H1 (cell line): ENCODE measurements around the gene SP5.

Source experiments
- CTCF ChIP-seq, 3 experiments: IDR thresholded peaks; 1 replicate in 2 of 3; 2 replicates in 1 of 3; pipeline versions ENCODE4 v1.5.1 to v1.6.1; 2011; ENCODE audit warnings: low read length in 3 of 3, mild to moderate bottlenecking in 3 of 3, inconsistent platforms in 2 of 3, low read depth in 1 of 3, moderate library complexity in 1 of 3; ENCODE audit not compliant: insufficient read depth in 1 of 3; ENCODE audit errors: control extremely low read depth in 1 of 3
- HDAC6 ChIP-seq: IDR thresholded peaks from one replicate; pipeline ENCODE4 v1.7.1; 2012; ENCODE audit warnings: low read depth, mild to moderate bottlenecking, inconsistent platforms, low read length, moderate library complexity
- JUN ChIP-seq: IDR thresholded peaks from 2 replicates; pipeline ENCODE4 v1.6.1; 2011; ENCODE audit warnings: low read depth, mild to moderate bottlenecking, improper control_type of control experiment, low read length
- JUND ChIP-seq: IDR thresholded peaks from 2 replicates; pipeline ENCODE4 v1.6.1; 2011; ENCODE audit warnings: mild to moderate bottlenecking, improper control_type of control experiment, low read length
- POLR2AphosphoS5 ChIP-seq: IDR thresholded peaks from 2 replicates; pipeline ENCODE4 v1.6.1; 2011; ENCODE audit warnings: low read depth, low read length
- SP1 ChIP-seq: IDR thresholded peaks from 2 replicates; pipeline ENCODE4 v1.6.1; 2011; ENCODE audit warnings: low read depth, low read length
- SP4 ChIP-seq: IDR thresholded peaks from 2 replicates; pipeline ENCODE4 v1.6.1; 2012; ENCODE audit warnings: low read length, inconsistent platforms
- SRF ChIP-seq: IDR thresholded peaks from 2 replicates; pipeline ENCODE4 v1.6.1; 2011; ENCODE audit warnings: mild to moderate bottlenecking, low read depth, low read length, moderate library complexity
- SUZ12 ChIP-seq: fragments of 200-600 bp; sonication (generic); IDR thresholded peaks from 2 replicates; pipeline ENCODE4 v1.6.1; 2012; ENCODE audit warnings: mild to moderate bottlenecking, inconsistent platforms, low read length, moderate library complexity, mixed read lengths
- ZNF274 ChIP-seq: IDR thresholded peaks from 2 replicates; pipeline ENCODE4 v1.7.0; 2012; ENCODE audit warnings: low read length, borderline replicate concordance; ENCODE audit errors: extremely low read depth

- TF ChIP-seq HDAC6 (no peak), JUN (no peak), POLR2AphosphoS5 (no peak), SRF (no peak), SP1 (no peak), ZNF274 (no peak), SP4 (no peak), CTCF (IDR thresholded peaks at IDR 0.05; ENCODE audit: control extremely low read depth in 1 of 3, insufficient read depth in 1 of 3, low read depth in 1 of 3, low read length in 3 of 3) (no peak), JUND (no peak), SUZ12 (0 out of 2 replicates have a peak, but pooled peaks have one; percentile 23)
Measured at GRCh38 chr2:170707821-170708795, 7.0 kb upstream of the SP5 start.
